ENCODE data around the gene SLC25A43. TPM values are rescaled to one million over a fixed set of nuclear protein-coding genes. Genes with fewer than 3 reads are reported as not detected.

Gene SLC25A43
- total RNA-seq, 1 donor from 2014 or later: 16.1 TPM

DNA sequence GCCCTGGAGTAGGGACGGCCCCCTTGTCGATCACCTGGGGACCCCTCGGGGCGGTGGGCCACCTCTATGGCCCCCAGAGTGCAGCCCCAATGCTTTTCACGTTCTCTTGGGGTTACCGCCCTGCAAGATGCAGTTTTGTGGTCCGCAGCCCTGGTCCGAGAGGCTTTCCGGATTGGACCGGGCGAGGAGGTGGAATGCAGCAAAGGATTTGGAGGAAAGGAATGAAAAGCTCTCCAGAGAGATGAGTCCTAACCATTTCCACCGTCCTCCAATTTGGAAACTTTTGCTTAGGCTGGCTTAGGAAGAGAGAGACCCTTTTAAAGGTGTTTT is 601 bp downstream of the SLC25A43 start:
- peaks cover 26% of the 10 kb centered on the region for H3K4me1 Mint-ChIP-seq (ENCODE audit: low read depth)
- no peaks in the 10 kb centered on the region for H3K36me3 Mint-ChIP-seq (ENCODE audit: low read depth)
- DNase-seq (ENCODE audit: low spot score): no peak
- peak overlapping the region; percentile 80 for H3K4me3 Mint-ChIP-seq (ENCODE audit: unreplicated experiment)
- H3K9me3 Mint-ChIP-seq (ENCODE audit: low read depth): no peaks in the 10 kb centered on the region
- no peaks in the 10 kb centered on the region for H3K27me3 Mint-ChIP-seq (ENCODE audit: low read depth)
- TF ChIP-seq, protein P1, sequence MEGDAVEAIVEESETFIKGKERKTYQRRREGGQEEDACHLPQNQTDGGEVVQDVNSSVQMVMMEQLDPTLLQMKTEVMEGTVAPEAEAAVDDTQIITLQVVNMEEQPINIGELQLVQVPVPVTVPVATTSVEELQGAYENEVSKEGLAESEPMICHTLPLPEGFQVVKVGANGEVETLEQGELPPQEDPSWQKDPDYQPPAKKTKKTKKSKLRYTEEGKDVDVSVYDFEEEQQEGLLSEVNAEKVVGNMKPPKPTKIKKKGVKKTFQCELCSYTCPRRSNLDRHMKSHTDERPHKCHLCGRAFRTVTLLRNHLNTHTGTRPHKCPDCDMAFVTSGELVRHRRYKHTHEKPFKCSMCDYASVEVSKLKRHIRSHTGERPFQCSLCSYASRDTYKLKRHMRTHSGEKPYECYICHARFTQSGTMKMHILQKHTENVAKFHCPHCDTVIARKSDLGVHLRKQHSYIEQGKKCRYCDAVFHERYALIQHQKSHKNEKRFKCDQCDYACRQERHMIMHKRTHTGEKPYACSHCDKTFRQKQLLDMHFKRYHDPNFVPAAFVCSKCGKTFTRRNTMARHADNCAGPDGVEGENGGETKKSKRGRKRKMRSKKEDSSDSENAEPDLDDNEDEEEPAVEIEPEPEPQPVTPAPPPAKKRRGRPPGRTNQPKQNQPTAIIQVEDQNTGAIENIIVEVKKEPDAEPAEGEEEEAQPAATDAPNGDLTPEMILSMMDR (IDR thresholded peaks at IDR 0.05): no peak
- H3K27ac Mint-ChIP-seq (ENCODE audit: unreplicated experiment): peak overlapping the region; percentile 61

DNA sequence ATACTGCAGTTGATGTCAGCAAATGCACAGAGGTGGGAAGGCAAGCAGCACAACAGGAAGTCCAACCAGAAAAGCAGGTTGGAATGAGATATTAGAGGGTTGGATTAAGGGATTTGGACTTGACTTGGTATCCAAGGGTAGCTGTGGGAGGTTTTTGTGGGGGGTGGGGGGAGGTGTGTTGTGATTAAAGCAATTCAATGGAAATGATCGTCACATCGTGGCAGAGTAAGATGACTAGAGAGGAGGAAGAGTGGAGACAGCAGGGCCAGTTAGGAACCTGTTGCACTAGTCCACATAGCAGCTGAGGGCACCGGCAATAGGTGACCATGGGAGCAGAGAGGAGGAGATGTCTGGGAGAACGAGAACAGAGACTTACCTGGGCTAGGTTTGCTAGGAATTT is 2.4 kb downstream of the SLC25A43 start:
- no peak for DNase-seq (ENCODE audit: low spot score)
- TF ChIP-seq, protein P1 (IDR thresholded peaks at IDR 0.05): no peak
- Mint-ChIP-seq H3K27ac (ENCODE audit: unreplicated experiment) (peak overlapping the region; percentile 27), H3K27me3 (ENCODE audit: low read depth) (no peaks in the 10 kb centered on the region), H3K4me1 (ENCODE audit: low read depth) (peaks cover 26% of the 10 kb centered on the region), H3K36me3 (ENCODE audit: low read depth) (peaks cover 2% of the 10 kb centered on the region), H3K9me3 (ENCODE audit: low read depth) (no peaks in the 10 kb centered on the region), H3K4me3 (ENCODE audit: unreplicated experiment) (no peak overlapping the region)

DNA sequence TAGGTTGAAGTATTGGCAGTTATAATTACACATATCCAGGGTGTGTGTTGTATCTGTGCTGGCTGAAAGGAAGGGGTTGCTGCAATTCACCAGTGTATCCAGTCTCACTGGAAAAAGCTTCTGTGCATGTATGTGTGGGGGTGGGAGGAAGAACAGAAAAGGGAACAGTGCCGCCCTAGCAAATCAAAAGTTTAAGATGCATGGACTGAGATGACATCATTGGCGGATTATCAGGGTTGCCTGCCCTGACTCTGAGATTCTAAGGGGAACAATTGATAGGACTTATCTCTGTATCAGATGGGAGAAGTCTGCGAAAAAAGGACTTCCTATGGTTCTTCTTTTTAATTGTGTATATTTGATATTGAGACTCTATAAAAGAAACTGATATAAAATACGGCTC is 3.5 kb downstream of the SLC25A43 start:
- H3K27ac Mint-ChIP-seq (ENCODE audit: unreplicated experiment): no peak overlapping the region
- DNase-seq (ENCODE audit: low spot score): no peak
- peaks cover 26% of the 10 kb centered on the region for H3K4me1 Mint-ChIP-seq (ENCODE audit: low read depth)
- peaks cover under 1% of the 10 kb centered on the region for H3K9me3 Mint-ChIP-seq (ENCODE audit: low read depth)
- no peak overlapping the region for H3K4me3 Mint-ChIP-seq (ENCODE audit: unreplicated experiment)
- H3K27me3 Mint-ChIP-seq (ENCODE audit: low read depth): no peaks in the 10 kb centered on the region
- peaks cover 5% of the 10 kb centered on the region for H3K36me3 Mint-ChIP-seq (ENCODE audit: low read depth)
- TF ChIP-seq, protein P1 (IDR thresholded peaks at IDR 0.05): no peak

DNA sequence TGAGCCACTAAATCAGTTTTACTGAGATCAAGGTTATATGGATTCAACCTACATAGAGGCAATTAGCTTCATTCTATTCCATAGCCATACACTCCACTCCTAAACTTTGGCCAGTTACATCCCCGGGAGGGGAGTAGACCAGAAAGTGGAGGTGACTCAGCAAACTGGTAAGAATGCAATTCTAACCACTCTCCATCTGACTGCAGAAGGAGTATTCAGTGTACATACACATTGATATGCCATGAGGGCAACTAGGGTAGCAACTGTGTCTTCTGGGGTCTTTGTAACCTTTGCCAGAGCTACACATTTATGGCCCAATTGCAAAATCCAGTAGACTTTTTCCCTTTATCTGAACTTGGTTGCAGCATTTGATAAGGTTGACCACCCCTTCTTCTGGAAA is 7.6 kb downstream of the SLC25A43 start:
- Mint-ChIP-seq H3K27ac (ENCODE audit: unreplicated experiment) (no peak overlapping the region), H3K9me3 (ENCODE audit: low read depth) (peaks cover 6% of the 10 kb centered on the region), H3K4me1 (ENCODE audit: low read depth) (peaks cover 14% of the 10 kb centered on the region), H3K4me3 (ENCODE audit: unreplicated experiment) (no peak overlapping the region), H3K36me3 (ENCODE audit: low read depth) (peaks cover 13% of the 10 kb centered on the region), H3K27me3 (ENCODE audit: low read depth) (no peaks in the 10 kb centered on the region)
- DNase-seq (ENCODE audit: low spot score): no peak
- TF ChIP-seq, protein P1 (IDR thresholded peaks at IDR 0.05): no peak

- DNase-seq (ENCODE audit: low spot score): no peak
- Mint-ChIP-seq H3K27me3 (ENCODE audit: low read depth) (no peaks in the 10 kb centered on the region), H3K36me3 (ENCODE audit: low read depth) (peaks cover 13% of the 10 kb centered on the region), H3K4me3 (ENCODE audit: unreplicated experiment) (no peak overlapping the region), H3K9me3 (ENCODE audit: low read depth) (peaks cover 6% of the 10 kb centered on the region), H3K27ac (ENCODE audit: unreplicated experiment) (no peak overlapping the region), H3K4me1 (ENCODE audit: low read depth) (peaks cover 11% of the 10 kb centered on the region)
- TF ChIP-seq, protein P1 (IDR thresholded peaks at IDR 0.05): no peak
Measured at GRCh38 chrX:119407681-119408080, 8.5 kb downstream of the SLC25A43 start.

Measured in chondrocyte (in vitro differentiated cells).